HG03442 (cell line): ENCODE data around the gene ZNF502.
A peak's percentile ranks its signal among the peaks of the same experiment; 100 is the strongest.
"Not testable (repeated sequence)": the region's sequence is repeated elsewhere in the genome, so short reads cannot be mapped to it uniquely, and the experiment has no call there.

Source experiments
- ATAC-seq: cut with Tn5 transposase; IDR thresholded peaks from one replicate; pipeline ENCODE4 v1.9.1; 2021; ENCODE audit warnings: mild to moderate bottlenecking, moderate library complexity; ENCODE audit not compliant: unreplicated experiment

ZNF502 gene

DNA sequence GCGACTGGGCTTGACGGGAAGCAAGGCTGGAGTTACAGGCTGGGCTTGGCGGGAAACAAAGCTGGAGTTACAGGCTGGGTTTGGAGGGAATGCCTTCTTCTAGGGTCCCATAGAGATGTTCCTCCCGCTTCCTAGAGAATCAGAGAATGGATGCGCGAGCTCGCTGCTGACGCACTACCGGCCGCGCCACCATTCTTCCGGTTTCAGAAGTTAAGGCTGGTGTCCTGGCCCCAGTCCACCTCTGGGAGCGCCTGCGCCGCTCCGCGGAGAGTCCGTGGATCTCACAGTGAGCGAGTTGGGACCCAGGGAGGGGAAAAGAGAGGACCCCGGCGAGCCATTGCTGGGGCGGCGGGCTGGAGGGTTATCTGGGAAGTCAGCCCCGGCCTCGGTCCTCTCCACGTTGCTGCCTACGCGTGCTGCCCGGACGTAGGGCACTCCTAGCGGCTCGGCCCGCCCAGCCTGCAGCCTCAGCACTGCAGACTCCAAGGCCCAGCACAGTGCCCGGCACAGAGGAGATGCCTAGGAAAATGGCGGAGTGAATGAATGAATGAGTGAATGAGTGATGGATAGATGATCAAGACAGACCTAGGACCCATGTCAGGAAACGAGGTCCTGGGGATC lies at the start of gene ZNF502:
ZNF502 (plus strand) TSS at position 206 of the 621 bp plus-strand sequence. CDS start 7,602 bp downstream, outside the sequence.
- ATAC-seq = no peak

GRCh38 chr3:44665173-44665572 lies 47.3 kb upstream of the ZNF502 start:
- ATAC-seq = no peak

- no peak for ATAC-seq
These were observed 46.1 kb upstream of the ZNF502 start for GRCh38 chr3:44666346-44666745.

- ATAC-seq = no peak
These were observed 42.7 kb upstream of the ZNF502 start for GRCh38 chr3:44669760-44670159.

- not testable (repeated sequence) for ATAC-seq
These were observed 39.0 kb upstream of the ZNF502 start for GRCh38 chr3:44673466-44673865.

DNA sequence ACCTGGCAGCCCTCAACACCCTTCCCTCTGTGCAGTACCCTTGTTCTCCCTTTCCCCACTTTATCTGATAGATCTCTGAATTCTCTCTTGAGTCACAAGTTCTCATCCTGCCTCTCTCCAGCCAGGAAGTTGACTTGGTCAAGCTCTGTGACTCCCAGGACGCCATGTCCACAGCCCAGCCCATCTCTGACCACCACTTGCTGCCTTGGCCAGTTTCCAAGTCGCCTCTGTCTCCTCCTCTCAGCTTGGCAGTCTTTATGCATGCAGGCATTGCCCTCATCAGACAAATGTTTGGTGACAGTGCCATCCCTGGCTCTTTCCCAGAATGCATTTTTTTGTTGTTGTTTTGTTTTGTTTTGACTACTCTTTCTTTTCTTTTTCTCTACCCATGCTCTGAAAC lies 38.2 kb upstream of the ZNF502 start:
- ATAC-seq = no peak

DNA sequence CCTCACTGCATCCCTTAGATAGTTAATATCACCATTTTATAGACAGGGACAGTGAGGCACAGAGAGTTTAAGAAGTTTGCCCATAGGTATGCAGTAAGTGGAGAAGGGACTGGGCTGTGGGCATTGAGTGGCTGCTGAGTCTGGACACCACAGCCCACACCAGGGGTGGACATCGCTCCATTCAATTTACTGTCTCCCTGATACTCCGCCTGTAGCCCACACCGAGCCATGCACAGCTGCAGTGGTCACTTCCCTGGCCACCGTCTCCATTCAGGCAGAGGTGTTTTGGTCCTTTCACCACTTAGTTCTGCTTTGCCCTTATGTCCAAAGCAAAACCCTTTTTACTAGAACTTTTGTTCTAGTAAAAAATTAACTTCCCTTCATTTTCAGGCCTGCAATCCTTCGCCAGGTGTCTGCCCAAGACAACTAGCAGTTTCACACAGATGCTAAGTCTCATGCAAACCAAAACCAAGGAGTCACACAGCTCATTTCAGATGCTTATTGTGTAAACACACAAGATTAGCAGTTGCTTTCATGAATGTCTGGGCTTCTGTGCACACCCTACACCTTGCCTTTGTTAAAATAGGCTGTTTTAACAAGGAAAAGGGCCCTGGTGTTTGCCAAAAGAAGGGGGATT lies 33.9 kb upstream of the ZNF502 start:
- ATAC-seq = no peak

- ATAC-seq = no peak
These were observed 31.5 kb upstream of the ZNF502 start for GRCh38 chr3:44680921-44681455.

DNA sequence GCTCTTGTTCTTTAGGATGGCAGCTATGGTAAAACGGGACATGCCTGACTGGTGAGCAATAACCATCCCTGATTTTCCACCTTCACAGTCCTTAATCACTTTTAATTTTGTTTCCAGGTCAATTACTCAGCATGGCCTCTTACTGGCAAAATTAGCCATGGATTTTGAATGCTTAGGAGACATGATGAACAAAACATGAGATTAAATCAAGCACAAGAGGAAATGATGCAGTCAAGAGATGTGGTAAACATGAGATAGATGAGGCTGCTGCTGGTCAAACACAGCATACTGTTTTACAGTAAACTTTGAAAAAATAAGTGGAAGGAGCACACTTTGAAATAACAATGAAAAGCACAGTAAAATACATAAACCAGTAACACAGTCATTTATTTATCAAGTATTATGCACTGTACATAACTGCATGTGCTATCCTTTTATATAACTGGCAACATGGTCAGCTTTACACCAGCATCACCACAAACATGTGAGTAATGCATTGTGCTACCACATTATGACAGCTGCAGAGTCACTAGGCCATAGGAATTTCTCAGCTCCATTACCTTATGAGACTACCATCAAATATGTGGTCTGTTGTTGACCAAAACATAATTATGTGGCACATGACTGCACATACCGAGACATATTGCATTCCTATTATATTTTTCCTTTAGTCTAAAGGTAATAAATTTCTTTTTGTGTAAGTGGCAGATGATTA lies 30.1 kb upstream of the ZNF502 start:
- ATAC-seq = no peak

DNA sequence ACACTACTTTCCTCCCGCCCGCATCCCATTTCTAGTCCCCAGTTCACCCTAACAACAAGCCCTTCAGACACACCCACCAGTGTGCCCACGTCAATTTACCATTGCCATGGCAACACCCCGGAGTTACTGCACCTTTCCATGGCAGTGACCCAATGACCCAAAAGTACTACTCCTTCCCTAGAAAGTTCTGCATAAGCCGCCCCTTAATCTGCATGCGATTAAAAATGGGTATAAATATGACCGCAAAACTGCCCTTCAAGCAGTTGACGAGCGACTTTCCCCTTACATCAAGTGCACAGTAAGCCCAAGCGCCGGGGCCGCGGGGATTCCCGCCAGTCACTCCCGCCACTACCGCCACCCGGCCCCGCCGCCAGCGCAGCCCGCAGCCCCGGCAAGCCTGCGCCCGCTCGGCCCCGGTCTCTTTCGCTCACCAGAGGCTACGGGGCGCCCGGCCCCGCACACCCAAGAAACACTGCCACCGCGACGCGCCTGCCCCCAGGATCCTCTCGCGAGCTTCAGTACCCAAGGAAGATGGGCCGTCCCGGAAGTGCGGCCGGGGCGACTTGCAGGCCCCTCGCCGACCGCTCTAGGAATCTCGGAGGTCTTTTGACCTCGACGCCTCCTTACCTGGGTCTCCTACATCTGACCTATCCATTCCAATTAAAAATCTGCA lies 27.2 kb upstream of the ZNF502 start:
- ATAC-seq = no peak

- no peak for ATAC-seq
These were observed 24.6 kb upstream of the ZNF502 start for GRCh38 chr3:44687898-44688297.

DNA sequence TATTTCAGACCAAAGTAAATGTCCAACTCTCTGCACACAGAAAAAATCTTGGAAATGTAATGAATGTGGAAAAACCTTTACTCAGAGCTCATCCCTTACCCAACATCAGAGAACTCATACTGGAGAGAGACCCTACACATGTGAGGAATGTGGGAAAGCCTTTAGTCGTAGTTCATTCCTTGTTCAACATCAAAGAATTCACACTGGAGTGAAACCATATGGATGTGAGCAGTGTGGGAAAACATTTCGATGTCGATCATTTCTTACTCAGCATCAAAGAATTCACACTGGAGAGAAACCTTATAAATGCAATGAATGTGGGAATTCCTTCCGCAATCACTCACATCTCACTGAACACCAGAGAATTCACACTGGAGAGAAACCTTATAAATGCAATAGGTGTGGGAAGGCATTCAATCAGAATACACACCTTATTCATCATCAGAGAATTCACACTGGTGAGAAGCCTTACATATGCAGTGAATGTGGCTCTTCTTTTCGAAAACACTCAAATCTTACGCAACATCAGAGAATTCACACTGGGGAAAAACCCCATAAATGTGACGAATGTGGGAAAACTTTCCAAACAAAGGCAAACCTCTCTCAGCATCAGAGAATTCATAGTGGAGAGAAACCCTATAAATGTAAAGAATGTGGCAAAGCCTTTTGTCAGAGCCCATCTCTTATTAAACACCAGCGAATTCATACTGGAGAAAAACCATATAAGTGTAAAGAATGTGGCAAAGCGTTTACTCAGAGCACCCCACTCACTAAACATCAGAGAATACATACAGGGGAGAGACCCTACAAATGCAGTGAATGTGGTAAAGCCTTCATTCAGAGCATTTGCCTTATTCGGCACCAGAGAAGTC lies 9.0 kb downstream of the ZNF502 start:
- no peak for ATAC-seq

DNA sequence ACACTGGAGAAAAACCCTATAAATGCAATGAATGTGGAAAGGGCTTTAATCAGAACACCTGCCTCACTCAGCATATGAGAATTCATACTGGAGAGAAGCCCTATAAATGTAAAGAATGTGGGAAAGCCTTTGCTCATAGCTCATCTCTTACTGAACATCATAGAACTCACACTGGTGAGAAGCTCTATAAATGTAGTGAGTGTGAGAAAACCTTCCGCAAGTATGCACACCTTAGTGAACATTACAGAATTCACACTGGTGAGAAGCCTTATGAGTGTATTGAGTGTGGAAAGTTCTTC lies 9.6 kb downstream of the ZNF502 start:
- no peak for ATAC-seq

GRCh38 chr3:44729384-44729910 lies 17.0 kb downstream of the ZNF502 start, which contains the start of gene ZNF501:
TSS of gene ZNF501 (plus strand) at chr3:44729635. CDS start at chr3:44734422, 4,787 bp downstream.
- peak; percentile 89 for ATAC-seq

GRCh38 chr3:44734646-44735168 lies 22.2 kb downstream of the ZNF502 start:
- no peak for ATAC-seq

DNA sequence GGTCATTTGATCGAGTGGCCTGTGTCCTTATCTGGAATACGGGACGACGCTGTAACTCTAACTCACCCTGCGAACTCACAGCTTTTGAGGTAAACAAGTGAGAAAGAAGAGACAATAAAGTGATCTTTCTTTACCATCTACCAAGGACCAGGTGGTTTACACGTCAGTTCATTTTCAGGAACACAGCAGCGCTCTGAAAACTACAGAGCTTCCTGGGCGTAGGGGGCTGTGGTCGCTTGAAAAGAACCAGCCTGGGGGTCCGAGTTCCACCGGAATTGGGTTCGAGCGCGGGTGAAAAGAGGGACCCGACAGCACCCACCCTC lies 48.6 kb downstream of the ZNF502 start:
- no peak for ATAC-seq

DNA sequence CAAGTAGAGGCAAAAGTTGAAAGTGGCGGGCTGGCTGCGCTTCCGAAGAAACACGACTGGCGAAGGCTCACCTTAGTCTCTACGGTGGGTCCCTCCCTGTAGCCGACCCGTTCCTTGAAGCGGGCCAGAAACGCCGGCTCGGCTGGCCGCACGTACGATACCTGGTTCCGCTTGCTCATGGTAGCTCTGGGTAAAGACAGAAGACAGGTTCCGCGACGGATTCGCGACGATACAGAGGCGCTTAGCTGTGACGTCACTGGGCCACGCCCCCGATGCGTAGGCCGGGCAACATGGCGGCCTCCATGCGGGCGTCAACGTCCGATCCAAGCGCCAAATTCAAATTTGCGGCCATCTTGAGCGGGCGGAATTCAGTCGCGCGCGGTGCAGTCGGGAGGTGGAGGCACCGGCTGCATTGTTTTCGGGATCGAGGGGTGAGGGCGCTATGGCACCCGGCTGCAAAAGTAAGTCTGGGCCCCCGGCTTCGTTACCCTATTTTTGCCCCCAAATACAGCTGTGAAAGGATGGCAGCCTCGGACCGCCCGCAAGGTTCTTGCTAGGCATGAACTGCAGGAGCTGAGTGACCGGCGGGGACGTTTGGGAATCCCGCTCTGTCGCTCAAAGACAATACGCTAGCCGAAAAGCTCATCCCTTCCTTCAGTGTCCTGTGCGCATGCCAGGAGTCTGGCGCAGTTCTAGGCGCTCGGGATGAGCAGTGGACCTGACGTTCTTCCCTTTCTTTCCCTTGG lies 49.1 kb downstream of the ZNF502 start, which contains the start of the genes KIAA1143 and KIF15:
KIAA1143 (minus strand) TSS at position 196 of the 746 bp plus-strand sequence; CDS start at position 179, 17 bp downstream.
KIF15 (plus strand) TSS at position 371 of the 746 bp plus-strand sequence; CDS start at position 443, 72 bp downstream.
- ATAC-seq = peak; percentile 87

DNA sequence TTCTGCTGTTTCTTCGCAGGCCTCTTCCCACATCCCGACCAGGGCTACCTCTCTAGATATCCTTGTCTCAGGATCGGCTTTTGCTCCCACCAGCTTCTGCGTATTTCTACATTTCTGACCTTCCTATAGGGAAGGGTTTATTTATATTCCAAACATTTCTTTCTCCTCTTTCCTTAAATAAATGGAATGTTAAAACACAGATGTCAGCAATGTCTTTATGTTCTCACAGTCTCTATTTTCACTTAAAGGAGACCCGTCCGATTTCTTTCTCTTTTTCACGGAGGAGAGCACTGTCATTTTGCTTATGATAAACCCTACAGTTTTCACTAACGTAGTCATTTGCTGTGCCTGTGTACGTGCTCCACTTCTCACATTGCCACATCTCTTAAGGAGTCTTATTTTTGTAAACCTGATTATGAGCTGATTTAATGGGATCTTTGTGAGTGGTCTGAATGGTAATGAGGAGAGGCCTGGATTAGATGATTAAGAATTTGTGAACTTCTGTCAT lies 49.8 kb downstream of the ZNF502 start:
- ATAC-seq = no peak

DNA sequence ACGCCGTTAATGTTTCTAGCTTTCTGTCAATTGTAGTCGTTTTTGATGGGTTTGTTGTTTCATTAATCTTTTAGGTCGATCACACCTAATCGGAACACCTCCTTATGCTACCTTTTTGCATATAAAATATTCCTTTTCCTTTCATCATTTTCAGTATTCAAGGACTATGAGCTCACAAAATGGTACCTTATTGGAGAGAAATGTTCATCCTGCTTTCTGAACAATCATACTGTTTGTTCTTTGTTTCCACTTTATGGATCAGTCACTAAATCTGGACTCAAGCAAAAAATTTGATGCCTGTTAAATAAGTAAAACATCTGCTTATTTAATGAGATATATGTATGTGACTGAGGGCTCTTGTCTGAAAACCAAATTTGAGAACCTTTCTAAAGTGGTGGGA lies 50.2 kb downstream of the ZNF502 start:
- no peak for ATAC-seq
